ENCODE data around the gene ZBED3. TPM values are rescaled to one million over a fixed set of nuclear protein-coding genes. Genes with fewer than 3 reads are reported as not detected.
"Not testable (repeated sequence)": the region's sequence is repeated elsewhere in the genome, so short reads cannot be mapped to it uniquely, and the experiment has no call there.

Gene ZBED3
- 1 to 10 TPM; 1.9 to 3.3 TPM for total RNA-seq

GRCh38 chr5:77086689-77087483 lies at the start of gene ZBED3:
Gene ZBED3 (minus strand): TSS chr5:77087285. CDS start chr5:77077878, 9,407 bp downstream.
- no peaks in the 10 kb centered on the region for H3K9me3 Mint-ChIP-seq
- H3K36me3 Mint-ChIP-seq (ENCODE audit: low read depth) = peaks cover 11% of the 10 kb centered on the region
- intact Hi-C loops (cut with micrococcal nuclease) = loop anchor here (1.0 to 2.0 kb wide), 3 partner anchors 10 to 406 kb away; partner anchors contain the start of genes AGGF1 and WDR41

GRCh38 chr5:77133061-77133758 lies 46.1 kb upstream of the ZBED3 start:
- DNase-seq = no peak
- intact Hi-C loops (cut with micrococcal nuclease) = no loop called here
- CTCF ChIA-PET = interaction anchor here (0.6 kb wide), 1 partner anchor 1753 kb away, joined by 3 read pairs; no protein-coding TSS in a partner anchor
- no peaks in the 10 kb centered on the region for H3K27me3 Mint-ChIP-seq (ENCODE audit: low read depth)
- H3K36me3 Mint-ChIP-seq (ENCODE audit: low read depth) = no peaks in the 10 kb centered on the region
- no peak overlapping the region for H3K27ac Mint-ChIP-seq
- H3K4me3 Mint-ChIP-seq = no peak overlapping the region
- H3K4me1 Mint-ChIP-seq (ENCODE audit: low read depth) = no peaks in the 10 kb centered on the region
- no peaks in the 10 kb centered on the region for H3K9me3 Mint-ChIP-seq

More at GRCh38 chr5:77086689-77087483, at the start of gene ZBED3:
- Mint-ChIP-seq H3K27me3 (ENCODE audit: low read depth) (no peaks in the 10 kb centered on the region), H3K4me1 (ENCODE audit: low read depth) (peaks cover 9% of the 10 kb centered on the region), H3K27ac (peak within 1 kb of the TSS; percentile 36), H3K4me3 (peak within 1 kb of the TSS; percentile 87)
- peak; percentile 73 for DNase-seq
- CTCF ChIA-PET = interaction anchor here (0.7 to 4.6 kb wide), 5 partner anchors 9 to 949 kb away, joined by 3 to 40 read pairs (median 3); no protein-coding TSS in a partner anchor

- Mint-ChIP-seq H3K4me1 (ENCODE audit: low read depth) (no peaks in the 10 kb centered on the region), H3K9me3 (no peaks in the 10 kb centered on the region), H3K36me3 (ENCODE audit: low read depth) (no peaks in the 10 kb centered on the region), H3K4me3 (no peak overlapping the region), H3K27ac (no peak overlapping the region), H3K27me3 (ENCODE audit: low read depth) (no peaks in the 10 kb centered on the region)
- CTCF ChIA-PET = no interaction called here
- intact Hi-C loops (cut with micrococcal nuclease) = no loop called here
- no peak for DNase-seq
Observed at GRCh38 chr5:77131361-77131760, 44.3 kb upstream of the ZBED3 start.

GRCh38 chr5:77129391-77129990 lies 42.4 kb upstream of the ZBED3 start:
- no peaks in the 10 kb centered on the region for H3K36me3 Mint-ChIP-seq (ENCODE audit: low read depth)
- no peak overlapping the region for H3K27ac Mint-ChIP-seq
- no peaks in the 10 kb centered on the region for H3K9me3 Mint-ChIP-seq
- no peaks in the 10 kb centered on the region for H3K4me1 Mint-ChIP-seq (ENCODE audit: low read depth)
- DNase-seq = peak; percentile 43
- no peaks in the 10 kb centered on the region for H3K27me3 Mint-ChIP-seq (ENCODE audit: low read depth)
- CTCF ChIA-PET = interaction anchor here (0.7 to 1.4 kb wide), 5 partner anchors 16 to 308 kb away, joined by 3 to 5 read pairs (median 3); no protein-coding TSS in a partner anchor
- H3K4me3 Mint-ChIP-seq = no peak overlapping the region
- intact Hi-C loops (cut with micrococcal nuclease) = no loop called here

- Mint-ChIP-seq H3K36me3 (ENCODE audit: low read depth) (no peaks in the 10 kb centered on the region), H3K27ac (no peak overlapping the region), H3K27me3 (ENCODE audit: low read depth) (no peaks in the 10 kb centered on the region), H3K4me3 (no peak overlapping the region), H3K9me3 (no peaks in the 10 kb centered on the region), H3K4me1 (ENCODE audit: low read depth) (no peaks in the 10 kb centered on the region)
- DNase-seq = no peak
- CTCF ChIA-PET = interaction anchor here (1.0 kb wide), 1 partner anchor 101 kb away, joined by 3 read pairs; no protein-coding TSS in a partner anchor
- intact Hi-C loops (cut with micrococcal nuclease) = no loop called here
Observed at GRCh38 chr5:77128411-77129061, 41.5 kb upstream of the ZBED3 start.

GRCh38 chr5:77123057-77123456 lies 36.0 kb upstream of the ZBED3 start:
- CTCF ChIA-PET = no interaction called here
- intact Hi-C loops (cut with micrococcal nuclease) = no loop called here
- Mint-ChIP-seq H3K4me3 (no peak overlapping the region), H3K27me3 (ENCODE audit: low read depth) (no peaks in the 10 kb centered on the region), H3K4me1 (ENCODE audit: low read depth) (no peaks in the 10 kb centered on the region), H3K36me3 (ENCODE audit: low read depth) (no peaks in the 10 kb centered on the region), H3K9me3 (no peaks in the 10 kb centered on the region), H3K27ac (no peak overlapping the region)
- no peak for DNase-seq

GRCh38 chr5:77120706-77121105 lies 33.6 kb upstream of the ZBED3 start:
- H3K27me3 Mint-ChIP-seq (ENCODE audit: low read depth) = no peaks in the 10 kb centered on the region
- no peaks in the 10 kb centered on the region for H3K36me3 Mint-ChIP-seq (ENCODE audit: low read depth)
- intact Hi-C loops (cut with micrococcal nuclease) = no loop called here
- CTCF ChIA-PET = interaction anchor here (0.6 to 1.1 kb wide), 3 partner anchors 24 to 189 kb away, joined by 3 to 6 read pairs (median 3); no protein-coding TSS in a partner anchor
- H3K27ac Mint-ChIP-seq = no peak overlapping the region
- H3K4me3 Mint-ChIP-seq = no peak overlapping the region
- H3K4me1 Mint-ChIP-seq (ENCODE audit: low read depth) = no peaks in the 10 kb centered on the region
- H3K9me3 Mint-ChIP-seq = no peaks in the 10 kb centered on the region
- DNase-seq = no peak

GRCh38 chr5:77120086-77120485 lies 33.0 kb upstream of the ZBED3 start:
- CTCF ChIA-PET = no interaction called here
- H3K9me3 Mint-ChIP-seq = no peaks in the 10 kb centered on the region
- H3K27ac Mint-ChIP-seq = no peak overlapping the region
- no peaks in the 10 kb centered on the region for H3K4me1 Mint-ChIP-seq (ENCODE audit: low read depth)
- H3K36me3 Mint-ChIP-seq (ENCODE audit: low read depth) = no peaks in the 10 kb centered on the region
- H3K27me3 Mint-ChIP-seq (ENCODE audit: low read depth) = no peaks in the 10 kb centered on the region
- no peak for DNase-seq
- intact Hi-C loops (cut with micrococcal nuclease) = no loop called here
- H3K4me3 Mint-ChIP-seq = no peak overlapping the region

- Mint-ChIP-seq H3K4me1 (ENCODE audit: low read depth) (no peaks in the 10 kb centered on the region), H3K9me3 (peaks cover 4% of the 10 kb centered on the region), H3K36me3 (ENCODE audit: low read depth) (peaks cover 3% of the 10 kb centered on the region), H3K27ac (no peak overlapping the region), H3K27me3 (ENCODE audit: low read depth) (no peaks in the 10 kb centered on the region), H3K4me3 (no peak overlapping the region)
- CTCF ChIA-PET = no interaction called here
- intact Hi-C loops (cut with micrococcal nuclease) = no loop called here
- no peak for DNase-seq
Observed at GRCh38 chr5:77117161-77117560, 30.1 kb upstream of the ZBED3 start.

GRCh38 chr5:77107035-77107434 lies 19.9 kb upstream of the ZBED3 start:
- CTCF ChIA-PET; H3K27ac Mint-ChIP-seq; H3K9me3 Mint-ChIP-seq; H3K4me3 Mint-ChIP-seq; intact Hi-C loops (cut with micrococcal nuclease); H3K4me1 Mint-ChIP-seq (ENCODE audit: low read depth); H3K27me3 Mint-ChIP-seq (ENCODE audit: low read depth); H3K36me3 Mint-ChIP-seq (ENCODE audit: low read depth); DNase-seq: not testable (repeated sequence)

- Mint-ChIP-seq H3K9me3 (peaks cover 3% of the 10 kb centered on the region), H3K36me3 (ENCODE audit: low read depth) (no peaks in the 10 kb centered on the region), H3K27ac (no peak overlapping the region), H3K4me3 (no peak overlapping the region), H3K27me3 (ENCODE audit: low read depth) (no peaks in the 10 kb centered on the region), H3K4me1 (ENCODE audit: low read depth) (peaks cover 4% of the 10 kb centered on the region)
- DNase-seq = no peak
- intact Hi-C loops (cut with micrococcal nuclease) = no loop called here
- CTCF ChIA-PET = no interaction called here
Observed at GRCh38 chr5:77104813-77105212, 17.7 kb upstream of the ZBED3 start.

GRCh38 chr5:77103457-77103856 lies 16.4 kb upstream of the ZBED3 start:
- Mint-ChIP-seq H3K27me3 (ENCODE audit: low read depth) (no peaks in the 10 kb centered on the region), H3K36me3 (ENCODE audit: low read depth) (no peaks in the 10 kb centered on the region), H3K4me1 (ENCODE audit: low read depth) (peaks cover 4% of the 10 kb centered on the region), H3K9me3 (peaks cover 3% of the 10 kb centered on the region), H3K4me3 (no peak overlapping the region), H3K27ac (no peak overlapping the region)
- intact Hi-C loops (cut with micrococcal nuclease) = no loop called here
- DNase-seq = no peak
- CTCF ChIA-PET = no interaction called here
